ENCODE data around the gene GALNT18.

GRCh38 chr11:11322101-11322500 lies 299.7 kb downstream of the GALNT18 start:
- TF ChIP-seq PATZ1 (CRISPR knock-in tag; IDR thresholded peaks at IDR 0.05; ENCODE audit: borderline replicate concordance) (no peak), OSR1 (CRISPR knock-in tag; IDR thresholded peaks at IDR 0.05) (no peak), ARNTL (CRISPR knock-in tag; IDR thresholded peaks at IDR 0.05; ENCODE audit: borderline replicate concordance, low read depth) (no peak), GLIS3 (CRISPR knock-in tag; IDR thresholded peaks at IDR 0.05) (no peak), PPARA (CRISPR knock-in tag; IDR thresholded peaks at IDR 0.05; ENCODE audit: borderline replicate concordance) (no peak), TOX (CRISPR knock-in tag; IDR thresholded peaks at IDR 0.05; ENCODE audit: borderline replicate concordance) (no peak), BACH2 (CRISPR knock-in tag; IDR thresholded peaks at IDR 0.05; ENCODE audit: borderline replicate concordance) (no peak), CREB5 (CRISPR knock-in tag; IDR thresholded peaks at IDR 0.05; ENCODE audit: low read depth) (no peak), ZFP3 (CRISPR knock-in tag; IDR thresholded peaks at IDR 0.05) (no peak), ZFP30 (CRISPR knock-in tag; IDR thresholded peaks at IDR 0.05) (no peak), CSDC2 (CRISPR knock-in tag; IDR thresholded peaks at IDR 0.05) (no peak)

Data from SK-N-SH treated with all-trans-retinoic acid at 6 μM for 48 hours (cell line).